HPDE6-E6E7 (cell line): ENCODE results near the gene TRIM67.
"Not testable (repeated sequence)": the region's sequence is repeated elsewhere in the genome, so short reads cannot be mapped to it uniquely, and the experiment has no call there.

Source experiments
- DNase-seq: peaks from one replicate; pipeline ENCODE4 v3.0.0; 2011; ENCODE audit warnings: missing footprints; ENCODE audit errors: extremely low spot score

TRIM67 gene

GRCh38 chr1:231203259-231204057 is 41.6 kb downstream of the TRIM67 start:
- no peak for DNase-seq

GRCh38 chr1:231206856-231207255 is 45.0 kb downstream of the TRIM67 start:
- DNase-seq = no peak

GRCh38 chr1:231207437-231207836 is 45.6 kb downstream of the TRIM67 start:
- DNase-seq = no peak

GRCh38 chr1:231208980-231209379 is 47.1 kb downstream of the TRIM67 start:
- DNase-seq = no peak

- DNase-seq = no peak
Observed at GRCh38 chr1:231209531-231209930, 47.7 kb downstream of the TRIM67 start.

- DNase-seq = no peak
Observed at GRCh38 chr1:231210126-231210525, 48.3 kb downstream of the TRIM67 start.

- DNase-seq = peak; percentile 66
Observed at GRCh38 chr1:231211005-231211857, 49.4 kb downstream of the TRIM67 start.

- DNase-seq = not testable (repeated sequence)
Observed at GRCh38 chr1:231212301-231212700, 50.4 kb downstream of the TRIM67 start.

- no peak for DNase-seq
Observed at GRCh38 chr1:231213831-231214573, 52.1 kb downstream of the TRIM67 start.

GRCh38 chr1:231214918-231215680 is 53.2 kb downstream of the TRIM67 start:
- DNase-seq = no peak

GRCh38 chr1:231215681-231216385 is 54.0 kb downstream of the TRIM67 start:
- DNase-seq = no peak

- peak; percentile 54 for DNase-seq
Observed at GRCh38 chr1:231216498-231216897, 54.6 kb downstream of the TRIM67 start.

- DNase-seq = no peak
Observed at GRCh38 chr1:231217056-231217455, 55.2 kb downstream of the TRIM67 start.

- no peak for DNase-seq
Observed at GRCh38 chr1:231218078-231218477, 56.2 kb downstream of the TRIM67 start.

- no peak for DNase-seq
Observed at GRCh38 chr1:231219422-231220401, 57.9 kb downstream of the TRIM67 start.

- no peak for DNase-seq
Observed at GRCh38 chr1:231220801-231221200, 58.9 kb downstream of the TRIM67 start.

GRCh38 chr1:231226156-231226555 is 64.3 kb downstream of the TRIM67 start:
- no peak for DNase-seq

GRCh38 chr1:231231511-231231910 is 69.7 kb downstream of the TRIM67 start:
- no peak for DNase-seq
